ENCODE results near the gene CAV3. TPM values are rescaled to one million over a fixed set of nuclear protein-coding genes. Genes with fewer than 3 reads are reported as not detected.

Gene CAV3
- total RNA-seq, 2 donors from 2014 or later: not detected

- intact Hi-C loops (cut with DNase I, micrococcal nuclease): no loop called here
- no peak for ATAC-seq
- no peak for DNase-seq
Observed at GRCh38 chr3:8732413-8732812, 1.2 kb upstream of the CAV3 start.

- DNase-seq (no peak), ATAC-seq (no peak)
- intact Hi-C loops (cut with DNase I, micrococcal nuclease): no loop called here
Observed at GRCh38 chr3:8734137-8734878, 706 bp downstream of the CAV3 start.

GRCh38 chr3:8734908-8735307 is 1.3 kb downstream of the CAV3 start:
- no peak for DNase-seq
- intact Hi-C loops (cut with DNase I, micrococcal nuclease): no loop called here
- ATAC-seq: no peak

- DNase-seq (no peak), ATAC-seq (no peak)
- intact Hi-C loops (cut with DNase I, micrococcal nuclease): no loop called here
Observed at GRCh38 chr3:8736436-8736835, 2.8 kb downstream of the CAV3 start.

- ATAC-seq (no peak), DNase-seq (no peak)
- intact Hi-C loops (cut with DNase I, micrococcal nuclease): no loop called here
Observed at GRCh38 chr3:8737301-8737700, 3.7 kb downstream of the CAV3 start.

- intact Hi-C loops (cut with DNase I, micrococcal nuclease): no loop called here
- DNase-seq: no peak
- no peak for ATAC-seq
Observed at GRCh38 chr3:8737823-8738222, 4.2 kb downstream of the CAV3 start.

GRCh38 chr3:8738639-8739038 is 5.0 kb downstream of the CAV3 start:
- intact Hi-C loops (cut with DNase I, micrococcal nuclease): no loop called here
- no peak for DNase-seq
- no peak for ATAC-seq

- DNase-seq: no peak
- ATAC-seq: no peak
- intact Hi-C loops (cut with DNase I, micrococcal nuclease): no loop called here
Observed at GRCh38 chr3:8739757-8740504, 6.3 kb downstream of the CAV3 start.

GRCh38 chr3:8741581-8742261 is 8.1 kb downstream of the CAV3 start:
- intact Hi-C loops (cut with DNase I, micrococcal nuclease): no loop called here
- DNase-seq: no peak
- ATAC-seq: no peak

GRCh38 chr3:8743021-8743601 is 9.5 kb downstream of the CAV3 start:
- ATAC-seq (no peak), DNase-seq (no peak)
- intact Hi-C loops (cut with DNase I, micrococcal nuclease): no loop called here

GRCh38 chr3:8743911-8744310 is 10.3 kb downstream of the CAV3 start:
- no peak for DNase-seq
- intact Hi-C loops (cut with DNase I, micrococcal nuclease): no loop called here
- no peak for ATAC-seq

GRCh38 chr3:8745619-8746370 is 12.2 kb downstream of the CAV3 start:
- intact Hi-C loops (cut with DNase I, micrococcal nuclease): no loop called here
- ATAC-seq: no peak

GRCh38 chr3:8746780-8747345 is 13.3 kb downstream of the CAV3 start:
- no peak for ATAC-seq
- no peak for DNase-seq
- intact Hi-C loops (cut with DNase I, micrococcal nuclease): no loop called here

More at GRCh38 chr3:8745619-8746370, 12.2 kb downstream of the CAV3 start:
- DNase-seq: no peak

GRCh38 chr3:8749316-8749715 is 15.7 kb downstream of the CAV3 start:
- ATAC-seq (no peak), DNase-seq (no peak)
- intact Hi-C loops (cut with DNase I, micrococcal nuclease): no loop called here

- intact Hi-C loops (cut with DNase I, micrococcal nuclease): no loop called here
Observed at GRCh38 chr3:8752832-8753231, 19.2 kb downstream of the CAV3 start.

GRCh38 chr3:8755097-8755496 is 21.5 kb downstream of the CAV3 start:
- intact Hi-C loops (cut with DNase I, micrococcal nuclease): no loop called here
- no peak for ATAC-seq
- no peak for DNase-seq

More at GRCh38 chr3:8752832-8753231, 19.2 kb downstream of the CAV3 start:
- ATAC-seq (no peak), DNase-seq (no peak)

- ATAC-seq: no peak
- no peak for DNase-seq
- intact Hi-C loops (cut with DNase I, micrococcal nuclease): no loop called here
Observed at GRCh38 chr3:8755564-8756237, 22.1 kb downstream of the CAV3 start.

GRCh38 chr3:8756671-8757070 is 23.1 kb downstream of the CAV3 start:
- no peak for ATAC-seq
- intact Hi-C loops (cut with DNase I, micrococcal nuclease): no loop called here
- DNase-seq: no peak
